ENCODE measurements around the gene PIP5K1C.

- TF ChIP-seq CTCF (IDR thresholded peaks at IDR 0.05) (no peak), POLR2A (IDR thresholded peaks at IDR 0.05; ENCODE audit: low read depth) (no peak), EP300 (IDR thresholded peaks at IDR 0.05) (no peak), POLR2AphosphoS5 (IDR thresholded peaks at IDR 0.05) (no peak)
Measured at GRCh38 chr19:3595521-3596061, 104.7 kb downstream of the PIP5K1C start.
